Neural progenitor cell (in vitro differentiated cells): ENCODE results near the gene LRRC36. TPM values are rescaled to one million over a fixed set of nuclear protein-coding genes. Genes with fewer than 3 reads are reported as not detected.

Experiments
- DNase-seq: peaks from one replicate; pipeline ENCODE4 v3.0.0-alpha.2; 2016; ENCODE audit warnings: low spot score
- H2AFZ ChIP-seq: fragments of 200-600 bp; sonication (generic); replicated peaks from 2 replicates; pipeline ENCODE4 v1.6.1; 2016; ENCODE audit warnings: antibody characterized with exemption
- H3F3A ChIP-seq: fragments of 200-600 bp; sonication (generic); 2 replicates; pipeline ENCODE4 v1.6.1; 2016; ENCODE audit warnings: antibody characterized with exemption, low read depth
- H3K27ac ChIP-seq: fragments of 200-600 bp; sonication (generic); 2 replicates; pipeline ENCODE4 v1.5.1; 2016; ENCODE audit warnings: mild to moderate bottlenecking
- H3K27me3 ChIP-seq: fragments of 200-600 bp; sonication (generic); 2 replicates; pipeline ENCODE4 v1.6.1; 2016; ENCODE audit warnings: mild to moderate bottlenecking, moderate library complexity
- H3K36me3 ChIP-seq: fragments of 200-600 bp; sonication (generic); 2 replicates; pipeline ENCODE4 v1.5.1; 2016
- H3K4me1 ChIP-seq: fragments of 200-600 bp; sonication (generic); 2 replicates; pipeline ENCODE4 v1.6.1; 2016; ENCODE audit warnings: mixed run types
- H3K4me2 ChIP-seq: fragments of 200-600 bp; sonication (generic); 2 replicates; pipeline ENCODE4 v1.6.1; 2016
- H3K4me3 ChIP-seq: fragments of 200-600 bp; sonication (generic); 2 replicates; pipeline ENCODE4 v1.5.1; 2016
- H3K79me2 ChIP-seq: fragments of 200-600 bp; sonication (generic); 2 replicates; pipeline ENCODE4 v1.6.1; 2016; ENCODE audit warnings: low read depth
- H3K9ac ChIP-seq: fragments of 200-600 bp; sonication (generic); 2 replicates; pipeline ENCODE4 v1.6.1; 2016
- H3K9me3 ChIP-seq: fragments of 200-600 bp; sonication (generic); 2 replicates; pipeline ENCODE4 v1.5.1; 2016; ENCODE audit warnings: low read depth
- H4K20me1 ChIP-seq: fragments of 200-600 bp; sonication (generic); 2 replicates; pipeline ENCODE4 v1.6.1; 2016; ENCODE audit warnings: low read depth
- H3K27ac Mint-ChIP-seq: 3 replicates; pipeline ENCODE4 v1.8.0; 2021; ENCODE audit warnings: mixed read lengths
- H3K27me3 Mint-ChIP-seq: 2 replicates; pipeline ENCODE4 v1.8.0; 2022; ENCODE audit warnings: low read depth, mild to moderate bottlenecking, inconsistent platforms, moderate library complexity, mixed read lengths; ENCODE audit not compliant: insufficient read depth
- H3K36me3 Mint-ChIP-seq: 3 replicates; pipeline ENCODE4 v1.8.0; 2021; ENCODE audit warnings: mixed read lengths
- H3K4me1 Mint-ChIP-seq: 3 replicates; pipeline ENCODE4 v1.8.0; 2021; ENCODE audit warnings: mixed read lengths
- H3K4me3 Mint-ChIP-seq: 3 replicates; pipeline ENCODE4 v1.8.0; 2021; ENCODE audit warnings: mild to moderate bottlenecking, moderate library complexity, mixed read lengths
- H3K9me3 Mint-ChIP-seq: 3 replicates; pipeline ENCODE4 v1.8.0; 2020; ENCODE audit warnings: mixed read lengths
- EZH2 ChIP-seq: fragments of 200-600 bp; sonication (generic); IDR thresholded peaks from 2 replicates; pipeline ENCODE4 v1.6.1; 2017; ENCODE audit warnings: antibody characterized with exemption, mild to moderate bottlenecking, moderate library complexity
- EZH2phosphoT487 ChIP-seq: fragments of 200-600 bp; sonication (generic); IDR thresholded peaks from 2 replicates; pipeline ENCODE4 v1.6.1; 2017; ENCODE audit warnings: antibody characterized with exemption
- total RNA-seq: library from RNA; depleted of rRNA; stranded (reverse); fragments of >200 nt; gene quantifications from 2 replicates; pipeline ENCODE4 v1.2.3, GENCODE V29; 2015; ENCODE audit warnings: low replicate concordance
- TF ChIP-seq, protein P1 (sequence below): fragments of 200-600 bp; sonication (generic); IDR thresholded peaks from 2 replicates; pipeline ENCODE4 v1.5.1; 2017; ENCODE audit warnings: antibody characterized with exemption, mild to moderate bottlenecking

Gene LRRC36
- total RNA-seq, 1 donor from 2014 or later: not detected

DNA sequence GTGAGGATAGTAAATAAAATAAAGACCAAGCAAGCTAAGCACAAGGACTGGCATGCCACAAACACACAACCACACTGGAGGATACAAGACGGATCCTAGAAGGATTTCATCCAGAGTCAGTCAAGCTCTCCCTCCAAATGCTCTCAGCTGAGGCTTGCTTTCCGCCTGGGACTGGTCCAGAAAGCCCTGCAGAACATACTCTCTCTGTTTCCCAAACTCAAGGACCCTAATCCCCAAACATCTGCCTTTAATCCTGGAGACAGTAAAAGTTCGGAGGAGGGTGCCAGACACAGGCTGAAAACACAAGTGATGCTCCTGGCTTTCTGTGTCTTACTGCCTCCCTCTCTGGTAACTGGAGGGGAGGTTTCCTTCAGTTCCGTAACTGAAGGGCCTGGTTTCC lies 99.0 kb downstream of the LRRC36 start:
- peaks cover 25% of the 10 kb centered on the region for H3K27me3 ChIP-seq
- H4K20me1 ChIP-seq: no peaks in the 10 kb centered on the region
- Mint-ChIP-seq H3K4me3 (no peak overlapping the region), H3K9me3 (no peaks in the 10 kb centered on the region), H3K27ac (no peak overlapping the region), H3K27me3 (peaks cover 31% of the 10 kb centered on the region), H3K36me3 (no peaks in the 10 kb centered on the region), H3K4me1 (peaks cover 40% of the 10 kb centered on the region)
- peaks cover 5% of the 10 kb centered on the region for H3F3A ChIP-seq
- H3K9ac ChIP-seq: no peak overlapping the region
- no peak overlapping the region for H2AFZ ChIP-seq
- no peaks in the 10 kb centered on the region for H3K36me3 ChIP-seq
- peaks cover 22% of the 10 kb centered on the region for H3K4me1 ChIP-seq
- H3K9me3 ChIP-seq: no peaks in the 10 kb centered on the region
- no peaks in the 10 kb centered on the region for H3K79me2 ChIP-seq
- no peak for DNase-seq
- TF ChIP-seq EZH2phosphoT487: no peak
- TF ChIP-seq, protein P1, sequence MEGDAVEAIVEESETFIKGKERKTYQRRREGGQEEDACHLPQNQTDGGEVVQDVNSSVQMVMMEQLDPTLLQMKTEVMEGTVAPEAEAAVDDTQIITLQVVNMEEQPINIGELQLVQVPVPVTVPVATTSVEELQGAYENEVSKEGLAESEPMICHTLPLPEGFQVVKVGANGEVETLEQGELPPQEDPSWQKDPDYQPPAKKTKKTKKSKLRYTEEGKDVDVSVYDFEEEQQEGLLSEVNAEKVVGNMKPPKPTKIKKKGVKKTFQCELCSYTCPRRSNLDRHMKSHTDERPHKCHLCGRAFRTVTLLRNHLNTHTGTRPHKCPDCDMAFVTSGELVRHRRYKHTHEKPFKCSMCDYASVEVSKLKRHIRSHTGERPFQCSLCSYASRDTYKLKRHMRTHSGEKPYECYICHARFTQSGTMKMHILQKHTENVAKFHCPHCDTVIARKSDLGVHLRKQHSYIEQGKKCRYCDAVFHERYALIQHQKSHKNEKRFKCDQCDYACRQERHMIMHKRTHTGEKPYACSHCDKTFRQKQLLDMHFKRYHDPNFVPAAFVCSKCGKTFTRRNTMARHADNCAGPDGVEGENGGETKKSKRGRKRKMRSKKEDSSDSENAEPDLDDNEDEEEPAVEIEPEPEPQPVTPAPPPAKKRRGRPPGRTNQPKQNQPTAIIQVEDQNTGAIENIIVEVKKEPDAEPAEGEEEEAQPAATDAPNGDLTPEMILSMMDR: no peak
- no peak for TF ChIP-seq EZH2
- H3K4me2 ChIP-seq: no peak overlapping the region
- H3K27ac ChIP-seq: no peak overlapping the region
- H3K4me3 ChIP-seq: no peak overlapping the region

DNA sequence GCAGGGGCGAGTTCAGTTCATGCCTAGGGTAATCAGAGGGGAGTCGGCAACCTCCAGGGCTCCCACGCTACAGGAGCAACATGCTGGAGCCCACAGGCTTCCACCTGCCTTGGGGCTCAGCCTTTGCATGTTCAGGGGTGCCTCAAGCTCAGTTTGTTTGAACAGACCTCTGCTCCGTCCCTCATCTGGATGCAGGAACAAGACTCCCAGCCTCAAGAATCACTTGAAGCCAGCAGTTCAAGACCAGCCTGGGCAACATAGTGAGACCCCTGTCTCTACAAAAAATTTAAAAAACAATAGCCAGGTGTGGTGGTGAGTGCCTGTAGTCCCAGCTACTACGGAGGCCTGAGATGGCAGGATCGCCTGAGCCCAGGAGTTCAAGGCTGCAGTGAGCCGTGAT lies 99.4 kb downstream of the LRRC36 start:
- TF ChIP-seq EZH2phosphoT487: no peak
- TF ChIP-seq EZH2: no peak
- TF ChIP-seq, protein P1: no peak
- Mint-ChIP-seq H3K9me3 (no peaks in the 10 kb centered on the region), H3K4me1 (peaks cover 40% of the 10 kb centered on the region), H3K36me3 (no peaks in the 10 kb centered on the region), H3K4me3 (no peak overlapping the region), H3K27me3 (peaks cover 29% of the 10 kb centered on the region), H3K27ac (no peak overlapping the region)
- Histone ChIP-seq H3K4me1 (peaks cover 26% of the 10 kb centered on the region), H4K20me1 (no peaks in the 10 kb centered on the region), H3K4me3 (no peak overlapping the region), H3K9me3 (no peaks in the 10 kb centered on the region), H3K36me3 (no peaks in the 10 kb centered on the region), H3K4me2 (no peak overlapping the region), H2AFZ (no peak overlapping the region), H3K9ac (no peak overlapping the region), H3K27ac (no peak overlapping the region), H3K79me2 (no peaks in the 10 kb centered on the region), H3K27me3 (peaks cover 29% of the 10 kb centered on the region), H3F3A (peaks cover 5% of the 10 kb centered on the region)
- no peak for DNase-seq

DNA sequence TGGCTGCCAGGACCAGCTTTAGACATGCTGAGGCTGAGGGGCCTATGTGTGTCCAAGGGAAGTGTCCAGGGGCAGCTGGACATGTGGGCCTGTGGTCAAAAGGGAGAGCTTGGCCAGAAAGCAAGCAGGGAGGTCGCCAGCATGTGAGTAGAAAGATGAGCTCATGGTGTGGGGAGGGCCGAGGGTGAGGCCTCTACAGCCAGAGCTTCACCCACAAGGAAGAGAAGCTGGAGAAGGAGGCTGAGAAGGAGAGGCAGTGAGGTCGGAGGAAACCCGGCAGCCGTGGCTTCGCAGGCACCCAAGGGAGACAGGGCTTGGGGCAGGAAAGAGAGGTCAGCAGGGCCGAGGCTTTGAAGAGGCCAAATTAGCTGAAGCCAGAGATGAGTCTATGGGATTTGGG lies 100.3 kb downstream of the LRRC36 start:
- Mint-ChIP-seq H3K27ac (no peak overlapping the region), H3K9me3 (no peaks in the 10 kb centered on the region), H3K36me3 (no peaks in the 10 kb centered on the region), H3K4me3 (no peak overlapping the region), H3K27me3 (peaks cover 34% of the 10 kb centered on the region), H3K4me1 (peaks cover 42% of the 10 kb centered on the region)
- H3K4me3 ChIP-seq: no peak overlapping the region
- H3K79me2 ChIP-seq: no peaks in the 10 kb centered on the region
- TF ChIP-seq, protein P1: no peak
- TF ChIP-seq EZH2phosphoT487 (no peak), EZH2 (no peak)
- no peaks in the 10 kb centered on the region for H4K20me1 ChIP-seq
- H3K27me3 ChIP-seq: peaks cover 38% of the 10 kb centered on the region
- H3K36me3 ChIP-seq: no peaks in the 10 kb centered on the region
- H3K9me3 ChIP-seq: no peaks in the 10 kb centered on the region
- H3F3A ChIP-seq: peaks cover 12% of the 10 kb centered on the region
- H3K4me1 ChIP-seq: peaks cover 33% of the 10 kb centered on the region
- H3K27ac ChIP-seq: no peak overlapping the region
- DNase-seq: no peak
- H2AFZ ChIP-seq: no peak overlapping the region
- no peak overlapping the region for H3K9ac ChIP-seq
- no peak overlapping the region for H3K4me2 ChIP-seq
